ENCODE data around the gene LIG1.

DNA sequence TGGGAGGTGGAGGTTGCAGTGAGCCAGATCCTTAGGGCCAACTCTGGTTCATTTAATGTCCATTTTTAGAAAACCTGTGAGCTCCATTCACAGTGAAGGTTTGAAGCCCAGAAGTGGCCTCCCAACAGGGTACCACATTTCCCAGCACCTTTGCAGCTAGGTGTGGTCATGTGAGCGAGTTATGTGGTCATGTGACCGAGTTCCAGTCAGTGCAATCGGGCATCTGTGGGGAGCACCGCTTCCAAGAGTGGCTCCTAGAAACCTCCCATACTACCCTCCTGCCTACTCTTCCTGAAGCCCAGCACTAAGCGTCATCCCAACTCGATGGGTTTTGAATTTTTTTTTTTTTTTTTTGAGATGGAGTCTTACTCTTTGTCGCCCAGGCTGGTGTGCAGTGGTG is 58.9 kb downstream of the LIG1 start:
- TF ChIP-seq, protein P1, sequence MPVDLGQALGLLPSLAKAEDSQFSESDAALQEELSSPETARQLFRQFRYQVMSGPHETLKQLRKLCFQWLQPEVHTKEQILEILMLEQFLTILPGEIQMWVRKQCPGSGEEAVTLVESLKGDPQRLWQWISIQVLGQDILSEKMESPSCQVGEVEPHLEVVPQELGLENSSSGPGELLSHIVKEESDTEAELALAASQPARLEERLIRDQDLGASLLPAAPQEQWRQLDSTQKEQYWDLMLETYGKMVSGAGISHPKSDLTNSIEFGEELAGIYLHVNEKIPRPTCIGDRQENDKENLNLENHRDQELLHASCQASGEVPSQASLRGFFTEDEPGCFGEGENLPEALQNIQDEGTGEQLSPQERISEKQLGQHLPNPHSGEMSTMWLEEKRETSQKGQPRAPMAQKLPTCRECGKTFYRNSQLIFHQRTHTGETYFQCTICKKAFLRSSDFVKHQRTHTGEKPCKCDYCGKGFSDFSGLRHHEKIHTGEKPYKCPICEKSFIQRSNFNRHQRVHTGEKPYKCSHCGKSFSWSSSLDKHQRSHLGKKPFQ (tag by site-specific recombination; IDR thresholded peaks at IDR 0.05): no peak
- TF ChIP-seq ZNF510 (tag by site-specific recombination; IDR thresholded peaks at IDR 0.05; ENCODE audit: insufficient replicate concordance): no peak
- TF ChIP-seq, protein P2, sequence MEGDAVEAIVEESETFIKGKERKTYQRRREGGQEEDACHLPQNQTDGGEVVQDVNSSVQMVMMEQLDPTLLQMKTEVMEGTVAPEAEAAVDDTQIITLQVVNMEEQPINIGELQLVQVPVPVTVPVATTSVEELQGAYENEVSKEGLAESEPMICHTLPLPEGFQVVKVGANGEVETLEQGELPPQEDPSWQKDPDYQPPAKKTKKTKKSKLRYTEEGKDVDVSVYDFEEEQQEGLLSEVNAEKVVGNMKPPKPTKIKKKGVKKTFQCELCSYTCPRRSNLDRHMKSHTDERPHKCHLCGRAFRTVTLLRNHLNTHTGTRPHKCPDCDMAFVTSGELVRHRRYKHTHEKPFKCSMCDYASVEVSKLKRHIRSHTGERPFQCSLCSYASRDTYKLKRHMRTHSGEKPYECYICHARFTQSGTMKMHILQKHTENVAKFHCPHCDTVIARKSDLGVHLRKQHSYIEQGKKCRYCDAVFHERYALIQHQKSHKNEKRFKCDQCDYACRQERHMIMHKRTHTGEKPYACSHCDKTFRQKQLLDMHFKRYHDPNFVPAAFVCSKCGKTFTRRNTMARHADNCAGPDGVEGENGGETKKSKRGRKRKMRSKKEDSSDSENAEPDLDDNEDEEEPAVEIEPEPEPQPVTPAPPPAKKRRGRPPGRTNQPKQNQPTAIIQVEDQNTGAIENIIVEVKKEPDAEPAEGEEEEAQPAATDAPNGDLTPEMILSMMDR (tag by site-specific recombination; IDR thresholded peaks at IDR 0.05): no peak
- no peak for TF ChIP-seq SP3 (tag by site-specific recombination; IDR thresholded peaks at IDR 0.05)
- TF ChIP-seq, protein P3, sequence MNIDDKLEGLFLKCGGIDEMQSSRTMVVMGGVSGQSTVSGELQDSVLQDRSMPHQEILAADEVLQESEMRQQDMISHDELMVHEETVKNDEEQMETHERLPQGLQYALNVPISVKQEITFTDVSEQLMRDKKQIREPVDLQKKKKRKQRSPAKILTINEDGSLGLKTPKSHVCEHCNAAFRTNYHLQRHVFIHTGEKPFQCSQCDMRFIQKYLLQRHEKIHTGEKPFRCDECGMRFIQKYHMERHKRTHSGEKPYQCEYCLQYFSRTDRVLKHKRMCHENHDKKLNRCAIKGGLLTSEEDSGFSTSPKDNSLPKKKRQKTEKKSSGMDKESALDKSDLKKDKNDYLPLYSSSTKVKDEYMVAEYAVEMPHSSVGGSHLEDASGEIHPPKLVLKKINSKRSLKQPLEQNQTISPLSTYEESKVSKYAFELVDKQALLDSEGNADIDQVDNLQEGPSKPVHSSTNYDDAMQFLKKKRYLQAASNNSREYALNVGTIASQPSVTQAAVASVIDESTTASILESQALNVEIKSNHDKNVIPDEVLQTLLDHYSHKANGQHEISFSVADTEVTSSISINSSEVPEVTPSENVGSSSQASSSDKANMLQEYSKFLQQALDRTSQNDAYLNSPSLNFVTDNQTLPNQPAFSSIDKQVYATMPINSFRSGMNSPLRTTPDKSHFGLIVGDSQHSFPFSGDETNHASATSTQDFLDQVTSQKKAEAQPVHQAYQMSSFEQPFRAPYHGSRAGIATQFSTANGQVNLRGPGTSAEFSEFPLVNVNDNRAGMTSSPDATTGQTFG (tag by site-specific recombination; IDR thresholded peaks at IDR 0.05; ENCODE audit: borderline replicate concordance): no peak
- TF ChIP-seq ZNF654 (tag by site-specific recombination; IDR thresholded peaks at IDR 0.05; ENCODE audit: low read depth): no peak
- no peak for TF ChIP-seq ZNF830 (tag by site-specific recombination; IDR thresholded peaks at IDR 0.05; ENCODE audit: low read depth)
- peak; percentile 14; the same call in 1 of the 2 replicates for TF ChIP-seq ZNF561 (tag by site-specific recombination; IDR thresholded peaks at IDR 0.05; ENCODE audit: borderline replicate concordance)
- TF ChIP-seq BCL11B (tag by site-specific recombination; IDR thresholded peaks at IDR 0.05; ENCODE audit: low read depth): no peak
- no peak for TF ChIP-seq ZNF792 (tag by site-specific recombination; IDR thresholded peaks at IDR 0.05)
- no peak for TF ChIP-seq ZNF19 (tag by site-specific recombination; IDR thresholded peaks at IDR 0.05; ENCODE audit: low read depth)
- TF ChIP-seq ZNF146 (tag by site-specific recombination; IDR thresholded peaks at IDR 0.05): no peak
- TF ChIP-seq ZNF514 (tag by site-specific recombination; IDR thresholded peaks at IDR 0.05): no peak
- TF ChIP-seq ZNF530 (tag by site-specific recombination; IDR thresholded peaks at IDR 0.05; ENCODE audit: low read depth): no peak
